ENCODE results near the gene FBXL19. TPM values are rescaled to one million over a fixed set of nuclear protein-coding genes. Genes with fewer than 3 reads are reported as not detected.

FBXL19 gene
- total and polyA plus RNA-seq, 9 of the 15 experiments (the other 6 are each of a cell fraction or from before 2014, with no cell fraction given), result 0.13 to 48.0 (median 13.5) TPM; not detected in 1

GRCh38 chr16:30874821-30875717, 48.3 kb upstream of the FBXL19 start (continued):
- TF ChIP-seq NKRF (IDR thresholded peaks at IDR 0.05; ENCODE audit: borderline replicate concordance), result peak; percentile 82; the same call in 1 of the 2 replicates
- peak in 1 of 2 experiments; percentile 75; a peak in 1 of 4 replicates for TF ChIP-seq TEAD1 (CRISPR knock-in tag; IDR thresholded peaks at IDR 0.05)
- TF ChIP-seq BACH1 (tag; IDR thresholded peaks at IDR 0.05), result no peak
- no peak; the same call in 1 of the 2 replicates for TF ChIP-seq THRB (CRISPR knock-in tag; conservative IDR thresholded peaks at IDR 0.05)
- TF ChIP-seq ZBTB43 (CRISPR knock-in tag; IDR thresholded peaks at IDR 0.05), result 0 out of 2 replicates have a peak, but pooled peaks have one; percentile 31
- peak; percentile 95 for TF ChIP-seq CCNT2 (IDR thresholded peaks at IDR 0.05; ENCODE audit: borderline replicate concordance, extremely low read depth, insufficient read length, low read depth, low read length)
- TF ChIP-seq TSHZ1 (CRISPR knock-in tag; IDR thresholded peaks at IDR 0.05), result 0 out of 2 replicates have a peak, but pooled peaks have one; percentile 16
- peak; percentile 85 for TF ChIP-seq POLR2H (tag; IDR thresholded peaks at IDR 0.05; ENCODE audit: low read depth)
- TF ChIP-seq ZNF431 (CRISPR knock-in tag; IDR thresholded peaks at IDR 0.05), result no peak
- no peak; the same call in 1 of the 2 replicates for TF ChIP-seq NR2F6 (CRISPR knock-in tag; IDR thresholded peaks at IDR 0.05)
- peak; percentile 50; the same call in 1 of the 2 replicates for TF ChIP-seq HMG20B (CRISPR knock-in tag; IDR thresholded peaks at IDR 0.05)
- no peak for TF ChIP-seq ZKSCAN8 (CRISPR knock-in tag; IDR thresholded peaks at IDR 0.05)
- no peak for TF ChIP-seq KLF16 (IDR thresholded peaks at IDR 0.05)
- TF ChIP-seq DPF2 (IDR thresholded peaks at IDR 0.05), result no peak
- peak; percentile 95 for TF ChIP-seq POLR2B (IDR thresholded peaks at IDR 0.05; ENCODE audit: low read depth, partially characterized antibody)
- no peak for TF ChIP-seq PTRF (tag; IDR thresholded peaks at IDR 0.05)
- no peak for TF ChIP-seq KAT2B (IDR thresholded peaks at IDR 0.05; ENCODE audit: low read depth, low read length)
- TF ChIP-seq NR3C1 (CRISPR knock-in tag; IDR thresholded peaks at IDR 0.05), result peak; percentile 85; the same call in 1 of the 2 replicates
- TF ChIP-seq PRPF4 (IDR thresholded peaks at IDR 0.05; ENCODE audit: insufficient read depth, low read depth, low read length, poor library complexity, severe bottlenecking), result peak; percentile 45

Measured in K562 (cell line).